Activated CD4-positive, CD25-positive, alpha-beta regulatory T cell treated with anti-CD3 and anti-CD28 coated beads, Interleukin-2, amount 50 U/mL, for 72 hours (primary cell): ENCODE data around the gene SLC23A2.
A peak's percentile ranks its signal among the peaks of the same experiment; 100 is the strongest.

Experiments
- DNase-seq: peaks from one replicate; pipeline ENCODE4 v3.0.0; 2021

SLC23A2 gene

DNA sequence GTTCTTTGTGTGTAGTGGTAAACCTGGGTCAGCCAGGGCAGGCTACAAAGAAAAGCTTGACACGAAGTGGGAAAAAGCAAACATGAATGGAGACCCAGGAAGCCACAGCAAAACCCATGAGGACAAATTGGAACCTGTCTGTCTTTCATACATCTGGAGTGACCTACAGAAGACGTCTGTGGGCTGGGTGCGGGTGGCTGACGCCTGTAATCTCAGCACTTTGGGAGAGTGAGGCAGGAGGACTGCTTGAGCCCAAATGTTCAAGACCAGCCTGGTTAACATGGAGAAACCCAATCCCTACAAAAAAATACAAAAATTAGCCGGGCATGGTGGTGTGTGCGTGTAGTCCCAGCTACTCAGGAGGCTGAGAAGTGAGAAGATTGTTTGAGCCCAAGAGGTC lies 164.8 kb downstream of the SLC23A2 start:
- no peak for DNase-seq

DNA sequence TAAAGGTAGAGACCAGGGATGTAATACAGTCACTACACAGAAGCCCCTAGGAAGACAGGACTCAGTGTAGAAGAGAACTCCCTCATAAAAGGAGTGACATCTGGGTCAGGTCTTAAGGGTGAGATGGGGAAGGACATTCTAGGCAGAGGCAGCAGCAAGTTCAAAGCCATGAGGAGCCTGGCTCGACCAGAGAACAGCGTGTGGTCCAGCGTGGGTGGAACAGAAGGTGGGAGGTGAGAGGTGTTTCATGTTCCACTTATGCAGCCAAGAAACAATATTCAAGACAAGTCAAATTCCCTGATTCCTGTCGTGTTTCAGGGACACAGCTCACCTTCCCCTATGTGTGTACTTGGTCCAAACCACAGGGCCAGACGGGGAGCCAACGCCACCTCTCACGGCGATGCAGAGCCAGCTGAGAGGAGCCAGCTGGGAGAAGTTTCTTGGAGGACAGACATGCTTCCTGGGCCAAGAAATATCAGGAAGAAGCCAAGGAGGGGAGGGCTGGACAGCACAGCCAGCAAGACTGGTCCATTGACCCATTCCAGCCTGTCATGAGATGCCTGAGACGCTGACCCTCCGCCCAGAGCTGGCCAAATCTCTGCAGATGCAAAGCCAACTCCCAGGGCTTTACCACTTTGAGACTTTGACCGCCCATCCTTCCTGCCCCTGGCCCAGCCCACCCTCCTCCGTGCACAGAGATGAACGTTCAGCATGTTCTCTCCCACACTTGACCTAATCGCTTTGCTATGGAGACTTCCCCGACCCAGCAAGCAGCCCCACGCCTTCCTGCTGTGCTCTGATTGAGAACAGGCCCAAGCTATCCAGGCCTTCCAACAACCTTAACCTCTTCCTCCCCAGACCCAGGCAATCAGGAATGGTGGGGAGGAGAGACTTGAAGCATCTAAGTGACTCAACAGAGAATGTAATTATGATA lies 165.8 kb downstream of the SLC23A2 start:
- no peak for DNase-seq

DNA sequence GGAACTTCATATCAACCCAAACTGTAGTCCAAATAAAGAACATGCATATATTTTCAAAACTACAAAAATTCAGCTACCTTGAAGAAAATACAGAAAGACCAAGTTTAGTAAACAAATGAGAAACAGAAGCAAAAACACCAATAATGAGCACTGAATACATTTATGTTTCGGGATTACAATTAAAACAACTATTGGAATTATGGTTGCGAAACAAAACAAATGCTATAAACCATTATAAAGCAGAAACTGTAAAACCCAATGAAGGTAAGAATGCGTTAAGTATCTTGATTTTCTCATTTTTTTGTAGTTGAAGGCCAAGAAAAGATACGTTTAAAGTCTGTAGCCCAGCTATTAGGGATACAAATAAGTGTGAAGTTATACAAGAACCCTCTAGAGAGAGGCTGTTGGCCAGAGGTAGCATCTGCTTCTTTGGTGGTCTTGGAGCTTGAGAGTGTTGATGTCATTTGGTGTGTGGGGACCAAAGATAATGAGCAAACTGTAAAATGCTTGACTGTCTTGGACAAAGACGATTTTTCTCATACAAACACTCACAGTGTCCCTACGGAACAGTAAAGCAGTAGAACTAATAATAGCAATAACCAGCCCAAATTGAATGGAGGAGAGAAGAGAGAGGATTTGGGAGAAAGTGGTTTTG lies 168.1 kb downstream of the SLC23A2 start:
- DNase-seq: no peak

DNA sequence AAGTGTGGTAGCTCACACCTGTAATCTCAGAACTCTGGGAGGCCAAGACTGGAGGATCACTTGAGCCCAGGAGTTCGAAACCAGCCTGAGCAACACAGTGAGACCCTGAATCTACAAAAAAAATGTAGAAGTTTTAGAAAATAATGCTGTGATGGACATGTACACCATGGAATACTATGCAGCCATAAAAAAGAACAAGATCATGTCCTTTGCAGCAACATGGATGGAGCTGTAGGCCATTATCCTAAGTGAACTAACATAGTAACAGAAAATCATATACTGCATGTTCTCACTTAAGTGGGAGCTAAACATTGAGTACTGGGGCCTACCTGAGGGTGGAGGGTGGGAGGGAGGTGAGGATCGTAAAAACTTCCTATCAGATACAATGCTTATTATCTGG lies 168.8 kb downstream of the SLC23A2 start:
- DNase-seq: no peak

DNA sequence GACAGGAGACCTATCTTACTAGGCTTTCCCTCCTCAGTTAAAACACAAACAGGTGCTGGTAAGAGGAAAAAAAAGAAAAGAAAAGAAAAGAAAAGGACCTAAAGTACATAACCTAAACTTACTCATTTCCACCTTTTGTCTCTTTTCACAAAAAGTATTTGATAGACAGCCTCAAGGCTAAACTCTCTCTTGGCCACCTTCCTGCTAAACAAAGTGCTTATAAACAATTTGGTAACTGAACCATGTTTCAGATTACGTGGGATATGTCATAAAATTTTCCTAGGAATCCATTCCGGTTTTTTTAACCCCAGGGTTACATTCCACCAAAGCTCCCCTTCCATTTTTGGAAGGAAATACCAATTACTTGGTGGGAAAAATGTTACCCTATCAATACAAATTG lies 170.6 kb downstream of the SLC23A2 start:
- no peak for DNase-seq

DNA sequence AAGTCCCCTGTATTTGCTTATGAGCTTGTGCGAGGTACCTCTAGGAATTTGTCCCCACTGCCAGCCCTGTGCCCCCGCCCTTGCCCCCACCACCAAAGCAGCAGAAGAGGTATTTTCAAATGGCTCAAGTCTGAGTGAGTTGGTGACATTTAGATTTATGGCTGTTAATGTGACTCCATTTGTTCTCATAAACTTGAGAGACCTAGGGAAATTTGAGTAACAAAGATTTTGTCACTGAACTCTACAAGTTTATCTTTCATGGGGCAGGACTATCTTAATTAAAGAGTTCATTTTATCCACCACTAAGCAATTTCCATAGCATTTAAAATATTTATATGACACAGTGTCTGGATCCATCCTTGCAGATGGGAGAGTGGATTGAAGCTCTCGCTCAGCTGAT lies 171.1 kb downstream of the SLC23A2 start:
- DNase-seq: no peak

DNA sequence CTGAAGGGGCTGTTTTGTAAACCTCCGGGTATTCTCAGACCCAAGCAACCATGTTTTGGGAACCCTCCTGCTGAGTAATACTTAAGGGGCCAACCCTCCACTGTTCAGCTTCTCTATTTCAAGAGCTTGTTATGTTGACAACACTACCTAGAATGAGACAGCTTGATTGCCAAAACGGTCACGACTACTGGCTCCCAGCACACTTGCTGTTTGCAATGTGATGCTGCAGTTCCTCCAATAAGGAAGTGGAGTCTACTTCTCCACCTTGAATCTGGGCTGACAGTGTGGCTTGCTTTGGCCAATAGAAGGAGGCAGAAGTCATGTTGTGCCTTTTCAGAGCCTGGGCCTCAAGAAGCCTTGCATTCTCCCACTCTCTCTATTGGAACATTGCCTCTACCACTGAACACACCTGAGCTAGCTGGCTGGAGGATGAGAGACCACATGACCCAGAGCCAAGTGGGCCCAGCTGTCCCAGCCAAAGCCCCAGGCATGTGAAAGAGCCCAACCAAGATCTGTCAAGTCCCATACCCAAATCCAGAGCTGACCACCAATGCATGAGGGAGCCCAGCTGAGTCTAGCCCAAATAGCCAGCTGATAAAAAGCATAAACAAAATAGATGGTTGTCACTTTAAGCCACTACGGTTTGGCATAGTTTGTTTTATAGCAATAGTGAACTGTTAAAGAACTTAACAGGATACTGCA lies 171.6 kb downstream of the SLC23A2 start:
- DNase-seq: no peak

DNA sequence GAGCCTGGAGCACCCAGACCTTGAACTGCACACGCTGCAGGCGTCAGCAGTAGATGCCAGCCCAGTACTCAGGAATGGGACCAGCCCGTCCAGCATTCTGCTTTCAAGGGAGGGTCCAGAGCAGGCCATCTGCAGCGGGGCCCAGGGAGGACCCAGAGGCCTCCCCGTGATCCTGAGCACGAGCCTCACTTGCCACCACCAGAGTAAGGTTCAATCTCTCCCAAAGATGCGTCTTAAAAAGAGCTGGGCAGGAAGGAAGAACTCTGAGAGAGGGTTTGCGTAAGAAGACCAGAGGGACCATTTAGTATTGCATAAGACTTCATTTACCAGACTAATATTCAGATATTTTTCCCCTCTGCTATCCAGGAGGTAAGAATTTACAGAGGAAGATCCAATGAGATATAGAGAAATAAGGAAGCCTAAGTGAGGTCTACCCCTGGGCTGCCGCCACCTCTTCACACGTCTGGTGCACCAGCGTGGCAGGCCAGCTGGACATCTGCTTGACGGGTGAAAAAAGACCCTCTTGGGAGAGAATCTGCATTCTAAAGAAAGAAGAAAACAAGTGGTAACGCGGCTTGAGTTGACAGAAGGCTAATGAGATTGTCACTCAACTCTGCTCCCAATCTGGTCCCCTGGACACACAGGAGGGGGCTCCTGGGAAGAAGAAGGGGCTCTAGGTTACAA lies 172.3 kb downstream of the SLC23A2 start:
- DNase-seq: no peak

DNA sequence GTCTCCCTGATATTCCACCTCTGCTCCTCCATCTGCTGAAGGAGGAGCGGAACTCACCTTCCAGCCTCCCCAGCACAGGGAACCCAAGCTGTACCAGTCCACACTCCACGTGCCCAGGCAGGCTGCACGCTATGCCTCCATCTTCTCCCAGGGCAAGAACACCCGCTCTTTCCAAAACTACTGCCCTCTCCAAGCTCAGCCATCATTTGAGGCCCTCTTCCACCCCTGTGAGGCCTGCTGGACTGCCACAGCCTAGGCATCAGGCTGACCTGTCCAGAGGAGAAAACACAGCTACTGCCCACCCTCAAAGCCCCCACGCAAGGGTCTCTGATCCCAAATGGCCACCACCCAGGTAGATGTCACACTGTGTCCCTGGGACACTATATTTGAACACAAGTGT lies 179.7 kb downstream of the SLC23A2 start:
- no peak for DNase-seq

DNA sequence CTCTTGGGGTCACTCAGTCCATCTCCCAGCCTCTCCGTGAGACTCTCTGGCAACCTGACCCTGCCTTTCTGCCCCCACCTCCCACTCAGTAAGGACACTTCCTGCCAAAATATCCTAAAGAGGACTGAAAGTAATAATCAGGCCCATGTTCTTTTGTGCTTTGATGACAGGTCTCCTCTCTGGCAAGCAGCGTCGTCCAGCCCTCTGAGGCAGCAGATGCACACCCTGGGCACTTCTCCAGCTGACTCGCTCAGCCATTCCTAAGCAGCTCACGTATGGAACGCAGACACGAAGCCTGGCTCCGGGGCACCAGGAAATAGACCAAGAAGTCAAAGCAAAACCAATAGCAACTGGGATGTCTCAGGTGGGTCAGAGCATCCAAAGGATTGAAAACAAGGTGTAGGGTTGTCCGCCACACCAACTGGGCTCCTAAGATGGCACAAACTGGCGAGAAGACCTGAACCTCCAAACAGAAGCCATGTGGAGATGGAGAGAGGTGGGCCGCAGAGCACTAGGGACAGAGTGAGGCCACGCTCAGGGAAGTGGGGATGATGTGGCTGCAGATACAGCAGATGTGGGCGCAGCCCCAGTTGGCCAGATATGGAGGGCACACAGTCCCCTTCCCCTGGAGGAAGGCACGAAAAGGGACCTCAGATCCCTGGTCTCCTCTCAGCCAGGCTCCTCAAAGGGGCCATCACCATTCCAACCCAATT lies 180.3 kb downstream of the SLC23A2 start:
- DNase-seq: no peak

DNA sequence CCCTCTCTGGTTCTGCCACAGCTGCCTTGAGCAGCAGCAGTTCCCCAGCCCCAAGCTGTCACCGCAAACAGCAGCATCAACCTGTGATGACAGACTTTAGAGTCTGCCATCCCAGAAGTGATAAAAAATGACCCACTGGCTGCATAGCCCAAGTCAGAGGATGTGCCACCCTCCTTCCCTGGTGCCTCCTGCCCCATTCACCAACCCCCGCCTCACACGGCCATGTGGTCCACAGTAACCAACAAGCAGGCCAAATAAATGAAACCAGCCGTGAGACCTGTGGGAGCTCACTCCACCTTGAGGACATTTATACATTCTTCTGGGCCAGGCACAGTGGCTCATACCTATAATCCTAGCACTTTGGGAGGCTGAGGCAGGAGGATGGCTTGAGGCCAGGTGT lies 181.4 kb downstream of the SLC23A2 start:
- DNase-seq: no peak

DNA sequence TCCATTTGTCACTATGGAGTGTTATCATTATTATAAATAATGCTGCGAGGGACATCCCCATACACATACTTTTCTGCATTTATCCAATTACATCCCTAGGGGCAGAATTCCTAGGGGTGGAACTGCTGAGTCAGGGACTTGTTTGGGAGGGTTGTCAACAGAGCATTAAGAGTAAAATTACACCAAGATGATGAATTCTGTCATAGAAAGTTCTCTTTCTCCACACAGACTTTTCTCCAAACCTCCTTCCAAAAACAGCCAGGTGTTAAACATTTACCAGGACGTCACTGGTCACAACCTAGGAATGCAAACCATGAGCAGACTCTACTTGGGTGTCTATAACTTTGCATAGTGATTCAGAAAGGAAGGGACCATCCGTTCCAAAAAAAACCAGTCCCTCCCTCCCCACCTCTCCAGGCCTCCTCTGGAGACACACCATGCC lies 184.1 kb downstream of the SLC23A2 start:
- no peak for DNase-seq

DNA sequence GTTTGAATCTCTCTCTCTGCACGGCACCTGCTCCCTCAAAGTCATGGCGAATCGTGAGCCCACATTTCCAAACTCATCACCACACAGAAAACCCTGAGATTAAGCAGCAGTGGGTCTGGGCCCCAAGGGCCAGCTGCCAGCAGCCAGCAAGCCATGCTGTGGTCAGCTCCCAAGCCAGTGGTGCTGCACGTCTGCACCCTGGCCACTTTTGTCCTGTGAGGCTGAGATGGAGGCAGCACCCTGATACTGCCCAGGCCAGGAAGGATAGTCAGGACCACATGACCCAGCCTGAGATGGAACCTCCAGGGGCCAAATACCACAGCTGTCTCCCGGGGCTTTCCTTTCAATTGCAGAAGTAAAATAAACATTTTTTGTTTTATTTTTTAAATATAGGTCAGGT lies 185.7 kb downstream of the SLC23A2 start:
- DNase-seq: no peak

DNA sequence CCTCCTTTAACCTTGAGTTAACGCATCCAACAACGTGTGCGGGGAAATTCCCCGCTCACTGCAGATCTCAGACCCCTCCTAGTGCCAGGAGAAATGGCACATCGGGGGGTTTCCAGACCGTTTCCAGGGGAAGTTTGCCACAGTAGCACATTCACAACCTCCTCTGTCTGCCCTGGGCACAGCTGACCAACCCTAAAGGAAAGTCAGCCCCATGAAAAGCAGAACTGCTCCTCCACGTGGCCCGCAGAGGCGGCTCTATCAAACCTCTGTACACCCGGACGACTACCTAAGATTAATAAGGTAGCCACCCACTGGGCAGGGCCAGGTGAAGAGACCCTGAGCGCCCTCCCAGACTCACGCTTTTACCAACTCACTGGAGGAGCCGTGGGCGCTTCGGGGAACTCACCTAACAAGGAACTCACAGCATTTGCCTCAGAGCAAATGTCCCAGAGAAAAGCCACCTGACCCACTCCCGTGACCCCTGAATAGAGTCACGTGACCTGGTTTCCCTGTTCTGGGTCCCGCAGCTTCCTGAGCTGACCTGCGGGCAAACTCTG lies 186.5 kb downstream of the SLC23A2 start:
- DNase-seq: peak; percentile 64

DNA sequence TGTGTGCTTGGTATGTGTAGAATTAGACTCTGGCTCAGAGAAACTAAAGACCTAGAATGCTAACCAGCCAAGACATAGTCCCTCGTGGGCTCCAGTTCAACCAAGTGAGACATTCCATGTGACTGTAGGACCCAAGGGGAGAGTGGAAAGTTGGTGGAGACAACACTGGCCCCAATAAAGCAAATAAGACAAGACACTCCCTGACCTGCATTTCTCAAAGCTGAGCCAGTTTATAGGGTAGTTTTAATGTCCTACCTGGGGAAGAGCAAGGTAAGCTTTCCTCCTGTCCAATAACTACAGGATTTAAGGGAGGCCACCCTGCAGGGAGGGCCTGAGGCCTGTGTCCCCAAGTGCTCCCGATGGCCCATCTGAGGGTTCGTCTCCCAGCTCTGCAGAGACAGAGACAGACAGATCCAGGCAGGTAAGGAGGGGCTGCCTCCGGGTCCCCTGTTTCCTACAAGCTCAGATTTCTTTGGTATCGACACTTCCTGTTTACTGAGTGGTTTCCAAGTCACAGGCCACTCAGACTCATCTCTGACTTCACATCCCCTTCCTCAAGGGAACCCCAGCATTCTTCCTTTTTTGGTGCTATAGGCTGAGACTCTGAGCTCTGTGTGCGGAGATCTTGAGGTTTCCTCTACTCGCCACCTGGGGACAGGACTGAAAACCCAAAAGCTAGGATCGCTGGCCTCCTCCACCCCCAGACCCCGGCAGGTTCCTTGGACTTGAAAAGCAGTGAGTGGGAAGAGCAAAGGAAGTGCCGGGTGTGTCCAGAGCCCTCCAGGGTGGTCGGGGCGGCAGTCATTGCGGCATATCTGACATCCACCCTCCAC lies 187.2 kb downstream of the SLC23A2 start:
- DNase-seq: peak; percentile 37

DNA sequence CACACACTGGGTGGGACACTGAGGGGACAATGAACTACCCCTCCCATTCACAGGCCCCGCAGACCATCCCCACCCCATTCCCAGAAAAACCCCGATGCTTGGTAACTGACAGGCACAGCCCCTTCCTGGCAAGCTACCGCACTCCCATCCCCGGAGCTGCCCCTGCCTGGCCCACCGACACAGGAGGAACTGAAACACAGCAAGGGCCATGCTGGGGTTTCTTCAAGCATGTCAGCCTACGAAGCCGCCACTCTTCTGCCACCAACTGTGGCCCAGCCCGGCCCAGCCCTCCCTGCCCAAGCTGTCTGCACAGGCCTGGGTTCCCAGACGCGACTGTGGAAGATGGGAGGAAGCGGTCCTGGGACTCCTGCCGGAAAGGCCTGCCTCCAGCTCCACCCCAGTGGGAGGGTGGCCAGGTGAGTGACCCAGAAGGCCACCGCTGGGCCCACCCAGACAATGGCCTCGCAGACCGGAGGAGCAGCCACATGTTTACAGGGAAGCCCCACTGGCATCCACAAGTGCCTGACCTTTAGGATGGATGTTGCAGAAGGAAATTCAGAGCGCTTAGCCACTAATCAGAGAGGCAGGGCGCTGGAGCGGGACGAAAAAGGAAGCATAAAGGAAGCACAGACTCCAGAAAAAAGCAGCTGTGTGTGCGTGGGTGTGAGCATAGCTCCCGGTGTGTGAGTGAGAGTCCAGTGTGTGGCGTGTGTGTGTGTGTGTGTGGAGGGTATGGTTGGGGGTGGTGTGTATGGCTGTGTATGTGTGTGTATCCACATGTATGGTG lies 188.0 kb downstream of the SLC23A2 start:
- no peak for DNase-seq

DNA sequence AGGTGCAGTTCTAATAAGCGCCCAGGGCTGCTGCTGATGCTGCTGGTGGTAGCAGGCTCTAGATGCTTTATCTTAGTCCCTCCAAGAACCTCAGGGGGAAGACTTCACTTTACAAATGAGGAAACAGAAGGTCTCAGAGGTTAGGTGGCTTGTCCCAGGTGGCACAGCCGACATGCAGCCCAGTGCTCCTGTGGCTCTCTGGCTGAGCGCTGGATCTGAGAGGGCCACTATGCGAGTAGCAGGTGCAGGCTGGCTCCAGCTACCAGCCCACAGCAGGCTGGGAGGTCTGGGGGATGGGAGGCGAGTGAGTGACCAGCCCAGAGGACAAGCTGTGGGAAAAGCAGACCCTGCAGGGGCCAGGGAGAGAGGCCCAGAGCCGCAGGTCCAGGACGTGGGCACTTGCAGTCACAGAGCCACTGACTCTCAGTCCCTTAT lies 188.7 kb downstream of the SLC23A2 start:
- no peak for DNase-seq

DNA sequence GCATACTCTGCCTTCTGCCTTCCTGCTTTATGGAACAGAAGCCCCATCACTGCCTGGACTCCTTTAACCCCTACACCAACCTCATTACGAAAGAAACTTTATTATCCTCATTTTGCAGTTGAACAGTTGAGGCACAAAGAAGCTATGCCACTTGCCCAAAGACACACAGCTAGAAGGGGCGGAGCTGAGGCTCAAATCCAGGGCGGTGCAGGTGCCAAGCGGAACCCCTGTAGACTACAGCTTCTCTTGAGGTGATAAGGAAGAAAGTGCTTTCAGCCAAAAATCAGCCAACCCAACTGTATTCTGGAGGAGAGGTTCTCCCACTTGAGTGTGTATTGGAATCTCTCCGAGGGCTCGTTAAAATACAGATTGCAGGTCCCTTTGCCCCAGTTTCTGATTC lies 189.1 kb downstream of the SLC23A2 start:
- DNase-seq: no peak

DNA sequence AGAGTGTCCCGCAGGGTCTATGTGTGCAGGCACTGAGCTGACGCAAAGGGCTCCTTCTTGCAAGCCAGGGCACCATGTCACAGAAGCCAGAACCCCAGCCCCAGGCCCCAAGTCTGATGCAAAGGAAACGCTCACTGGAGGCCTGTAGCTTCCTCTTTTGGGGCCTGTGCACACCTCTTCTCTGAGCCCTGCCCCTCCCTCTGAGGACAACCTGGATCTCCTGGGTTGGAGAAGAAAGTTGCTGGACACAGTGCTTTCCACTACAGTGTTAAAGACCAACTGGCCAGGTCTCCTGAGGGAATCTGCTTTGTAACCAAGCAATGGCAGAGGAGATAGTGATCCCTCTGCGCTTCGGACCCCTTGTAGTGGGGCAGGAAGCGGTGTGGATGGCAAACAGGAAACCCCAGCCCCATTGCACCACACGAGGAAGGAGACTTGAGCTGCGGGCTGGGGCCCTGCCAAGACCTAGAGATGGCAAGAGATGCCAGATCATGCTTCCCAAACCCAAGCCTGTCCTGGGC lies 189.6 kb downstream of the SLC23A2 start:
- DNase-seq: no peak

DNA sequence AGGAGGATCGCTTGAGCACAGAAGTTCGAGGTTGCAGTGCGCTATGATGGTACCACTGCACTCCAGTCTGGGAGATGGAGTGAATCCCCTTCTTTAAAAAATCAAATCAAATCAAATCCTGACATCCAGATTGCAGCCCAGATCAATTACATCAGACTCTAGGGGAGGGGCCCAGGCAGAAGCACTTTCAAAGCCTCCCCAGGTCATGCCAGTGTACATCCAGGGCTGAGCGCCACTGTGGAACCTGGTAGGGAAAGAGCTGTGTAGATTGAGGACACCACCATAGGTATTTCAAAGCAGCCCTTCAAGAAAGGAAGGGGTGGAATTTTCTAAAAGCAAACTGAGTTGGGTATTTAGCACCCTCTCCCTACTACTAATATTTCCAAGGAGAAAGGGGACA lies 190.1 kb downstream of the SLC23A2 start:
- no peak for DNase-seq
